Measurements from ENCODE around the gene CNTNAP5. TPM values are rescaled to one million over a fixed set of nuclear protein-coding genes. Genes with fewer than 3 reads are reported as not detected.
A peak's percentile ranks its signal among the peaks of the same experiment; 100 is the strongest.

Gene CNTNAP5
- polyA plus RNA-seq, 4 donors, result 0.04 to 0.19 (median 0.04) TPM; not detected in 1

- no peak for DNase-seq (ENCODE audit: low read depth in 4 of 4, low spot score in 3 of 4)
These were observed 638.0 kb downstream of the CNTNAP5 start for GRCh38 chr2:124662946-124663644.

GRCh38 chr2:124663645-124663997, 638.5 kb downstream of the CNTNAP5 start:
- DNase-seq (ENCODE audit: low read depth in 4 of 4, low spot score in 3 of 4), result no peak

GRCh38 chr2:124664363-124664762, 639.3 kb downstream of the CNTNAP5 start:
- DNase-seq (ENCODE audit: low read depth in 4 of 4, low spot score in 3 of 4), result no peak

DNA sequence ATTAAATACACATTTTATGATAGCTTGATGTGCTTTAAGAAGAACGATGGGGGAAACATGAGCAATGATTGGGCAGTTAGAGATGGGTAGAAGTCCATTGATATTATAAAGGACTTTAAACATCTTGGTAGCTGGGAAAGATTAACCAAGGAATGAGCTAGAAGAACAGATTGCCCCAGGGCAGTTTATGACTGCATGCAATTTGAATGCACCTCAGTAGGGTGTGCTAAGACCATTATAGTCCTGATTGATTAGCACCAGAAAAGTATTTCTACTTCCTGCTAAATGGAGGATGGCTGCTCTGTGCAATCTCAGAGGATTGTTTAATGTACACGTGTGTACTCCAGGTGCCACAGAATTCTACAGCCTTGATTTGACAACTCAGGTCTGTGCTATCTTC, 641.9 kb downstream of the CNTNAP5 start:
- no peak for DNase-seq (ENCODE audit: low read depth in 4 of 4, low spot score in 3 of 4)

- no peak for DNase-seq (ENCODE audit: low read depth in 4 of 4, low spot score in 3 of 4)
These were observed 643.1 kb downstream of the CNTNAP5 start for GRCh38 chr2:124668161-124668560.

DNA sequence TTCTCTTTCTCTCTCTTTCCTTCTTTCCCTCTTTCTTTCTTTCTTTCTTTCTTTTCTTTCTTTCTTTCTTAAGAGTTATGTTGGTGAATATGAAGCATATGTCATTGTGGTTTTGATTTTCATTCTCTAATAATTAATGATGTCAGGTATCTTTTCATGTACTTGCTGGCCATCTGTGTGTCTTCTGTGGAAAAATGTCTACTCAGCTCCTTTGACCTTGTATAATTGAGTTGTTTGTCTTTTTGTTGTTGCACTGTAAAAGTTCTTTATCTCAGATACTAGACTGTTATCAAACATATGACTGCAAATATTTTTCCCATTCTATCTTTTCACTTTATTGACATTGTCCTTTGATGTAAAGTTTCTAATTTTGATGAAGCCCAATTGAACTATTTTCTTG, 645.1 kb downstream of the CNTNAP5 start:
- no peak for DNase-seq (ENCODE audit: low read depth in 4 of 4, low spot score in 3 of 4)

GRCh38 chr2:124678043-124678442, 653.0 kb downstream of the CNTNAP5 start:
- DNase-seq (ENCODE audit: low read depth in 4 of 4, low spot score in 3 of 4), result no peak

GRCh38 chr2:124683536-124684428, 658.7 kb downstream of the CNTNAP5 start:
- no peak for DNase-seq (ENCODE audit: low read depth in 4 of 4, low spot score in 3 of 4)

DNA sequence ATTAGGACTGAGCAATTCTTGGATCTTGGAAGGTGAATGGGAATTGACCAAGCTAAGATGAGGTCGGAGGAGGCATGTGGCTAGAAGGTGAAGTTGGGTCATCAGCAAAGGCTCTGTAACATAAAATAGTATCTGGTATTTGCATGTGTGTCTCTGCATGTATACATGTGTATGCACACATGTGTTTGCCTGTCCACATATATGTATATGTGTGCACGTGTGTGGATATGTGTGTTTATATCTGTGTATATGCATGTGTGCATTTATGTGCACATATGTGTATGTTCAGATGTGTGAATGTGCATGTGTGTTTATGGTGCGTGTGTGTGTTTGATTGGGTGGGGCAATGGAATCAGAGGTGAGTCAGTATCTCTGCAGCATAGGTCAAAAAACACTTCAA, 664.3 kb downstream of the CNTNAP5 start:
- DNase-seq (ENCODE audit: low read depth in 4 of 4, low spot score in 3 of 4), result no peak

GRCh38 chr2:124692216-124692615, 667.1 kb downstream of the CNTNAP5 start:
- no peak for DNase-seq (ENCODE audit: low read depth in 4 of 4, low spot score in 3 of 4)

- DNase-seq (ENCODE audit: low read depth in 4 of 4, low spot score in 3 of 4), result no peak
These were observed 667.6 kb downstream of the CNTNAP5 start for GRCh38 chr2:124692707-124693106.

DNA sequence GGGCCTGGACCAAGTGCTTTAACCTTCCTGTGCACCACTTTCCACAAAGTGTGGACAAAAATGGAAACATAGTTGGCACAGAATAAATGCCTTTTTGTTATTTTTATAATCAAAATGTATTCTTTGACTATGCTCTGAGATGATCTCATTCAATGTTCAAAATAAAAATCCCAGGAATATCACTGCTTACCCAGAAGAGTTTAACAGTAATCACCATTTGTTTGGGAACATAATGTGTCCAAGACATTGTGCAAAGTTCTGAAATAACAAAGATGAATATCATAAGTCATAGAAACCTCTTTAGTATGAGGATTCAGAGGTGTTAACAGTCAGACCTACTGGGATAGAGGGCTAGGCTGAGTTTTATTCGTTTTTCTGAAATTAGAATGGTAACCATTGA, 668.1 kb downstream of the CNTNAP5 start:
- DNase-seq (ENCODE audit: low read depth in 4 of 4, low spot score in 3 of 4), result no peak

DNA sequence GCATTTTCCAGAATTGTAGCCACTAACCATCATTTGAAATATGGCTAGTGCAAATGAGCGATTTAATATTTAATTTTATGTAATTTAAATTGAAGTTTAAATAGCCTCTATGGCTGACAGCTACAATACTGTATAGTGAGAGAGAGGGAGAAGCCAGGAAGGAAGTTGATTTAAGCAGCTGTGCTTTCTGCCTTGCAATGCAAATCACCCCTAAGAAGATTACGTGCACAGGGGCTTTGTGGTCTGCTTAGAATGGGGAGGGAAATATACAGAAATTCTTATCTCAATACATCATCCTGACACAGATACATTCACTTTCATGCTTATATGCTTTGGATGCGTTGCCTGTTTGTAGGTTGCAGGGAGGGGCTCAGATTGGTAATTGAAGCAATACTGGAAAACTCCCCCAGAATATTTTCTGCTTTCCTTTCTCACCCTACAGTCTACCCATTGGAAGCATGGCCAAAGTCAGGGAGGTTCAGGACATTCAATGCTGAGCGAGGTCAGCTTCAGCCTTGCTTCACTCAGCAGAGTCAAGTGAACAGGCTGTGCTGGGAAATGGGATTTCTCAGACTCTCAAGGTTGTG, 674.0 kb downstream of the CNTNAP5 start:
- DNase-seq (ENCODE audit: low read depth in 4 of 4, low spot score in 3 of 4), result no peak

DNA sequence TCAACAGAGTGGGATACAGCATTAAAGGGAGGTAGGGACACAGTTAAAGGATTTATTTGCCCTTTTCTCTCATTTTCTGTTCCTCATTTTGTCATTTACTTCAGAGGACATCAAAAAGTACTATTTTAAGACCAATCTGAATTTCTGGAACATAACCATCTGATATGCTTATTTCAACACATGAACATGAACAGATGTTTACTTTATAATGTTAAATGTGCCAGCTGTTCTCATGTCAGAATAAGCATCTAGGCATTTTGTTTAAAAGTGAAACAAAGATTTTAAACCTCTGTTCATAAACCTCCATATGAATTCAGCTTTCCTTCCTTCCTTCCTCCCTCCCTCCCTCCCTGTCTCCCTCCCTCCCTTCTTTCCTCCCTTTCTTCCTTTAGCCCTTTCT, 677.7 kb downstream of the CNTNAP5 start:
- DNase-seq (ENCODE audit: low read depth in 4 of 4, low spot score in 3 of 4), result peak in 1 of 4 donors; percentile 11

DNA sequence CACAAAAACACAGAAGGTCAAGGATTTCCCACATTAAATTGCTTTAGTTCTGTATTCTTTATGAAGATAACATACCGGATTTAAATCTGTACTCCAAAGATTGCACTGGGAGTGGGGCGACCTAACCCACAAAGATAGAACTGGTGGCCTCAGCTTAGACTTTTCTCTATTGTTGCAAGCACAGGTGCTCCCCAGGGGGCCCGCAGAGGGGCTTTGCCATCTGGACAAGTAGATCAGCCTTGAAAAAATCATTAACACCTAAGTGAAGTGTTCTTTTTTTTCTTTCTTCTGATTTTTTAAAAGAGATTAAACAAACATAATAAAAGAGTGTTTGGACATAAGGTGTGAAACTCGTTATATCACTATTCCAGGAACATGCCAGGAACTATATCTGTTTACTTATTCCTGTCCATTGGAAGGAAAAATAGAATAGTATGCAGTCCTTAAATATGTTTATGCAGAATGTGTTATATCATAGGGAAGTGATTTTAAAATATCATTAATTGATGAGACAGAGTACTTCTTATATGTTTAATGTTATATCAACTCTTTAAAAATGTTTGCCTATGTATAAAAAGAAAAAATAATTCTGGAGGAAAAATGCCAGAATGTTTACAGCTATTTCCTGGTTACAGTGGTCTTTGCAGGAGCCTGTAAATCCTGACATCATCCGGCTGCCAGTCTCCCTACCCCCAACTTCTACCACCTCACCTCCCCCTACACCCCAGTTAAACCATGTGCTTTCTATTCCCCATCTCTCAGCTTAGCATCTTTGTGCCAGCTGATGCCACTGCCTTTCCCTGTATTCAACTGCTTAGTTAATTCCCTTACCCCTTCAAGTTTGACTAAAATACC, 679.2 kb downstream of the CNTNAP5 start:
- no peak for DNase-seq (ENCODE audit: low read depth in 4 of 4, low spot score in 3 of 4)

GRCh38 chr2:124708661-124709060, 683.6 kb downstream of the CNTNAP5 start:
- no peak for DNase-seq (ENCODE audit: low read depth in 4 of 4, low spot score in 3 of 4)

- no peak for DNase-seq (ENCODE audit: low read depth in 4 of 4, low spot score in 3 of 4)
These were observed 688.9 kb downstream of the CNTNAP5 start for GRCh38 chr2:124713969-124714368.

- DNase-seq (ENCODE audit: low read depth in 4 of 4, low spot score in 3 of 4), result no peak
These were observed 700.1 kb downstream of the CNTNAP5 start for GRCh38 chr2:124725187-124725586.

DNA sequence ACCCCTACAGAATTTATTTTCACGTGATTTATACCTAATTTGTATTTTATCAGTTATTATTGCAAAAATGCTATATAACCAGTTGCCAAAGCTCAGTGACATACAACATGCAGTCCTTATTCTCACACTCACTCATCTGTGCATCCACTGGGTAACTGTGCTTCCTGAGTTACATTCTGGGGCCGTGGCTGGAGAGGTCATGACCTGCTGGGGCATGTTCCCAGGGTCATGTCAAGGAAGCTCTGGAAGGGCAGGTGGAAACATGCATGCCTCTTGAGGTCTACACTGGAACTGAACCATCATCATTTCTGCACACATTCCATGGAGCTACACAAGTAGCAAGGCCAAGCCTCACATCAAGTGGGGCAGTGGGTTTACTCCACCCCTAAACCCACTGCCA, 715.5 kb downstream of the CNTNAP5 start:
- DNase-seq (ENCODE audit: low read depth in 4 of 4, low spot score in 3 of 4), result no peak

- DNase-seq (ENCODE audit: low read depth in 4 of 4, low spot score in 3 of 4), result no peak
These were observed 728.8 kb downstream of the CNTNAP5 start for GRCh38 chr2:124753842-124754241.

- no peak for DNase-seq (ENCODE audit: low read depth in 4 of 4, low spot score in 3 of 4)
These were observed 730.3 kb downstream of the CNTNAP5 start for GRCh38 chr2:124755386-124755785.

Measured in right renal pelvis (tissue), 4 donors.